ENCODE measurements around the gene KRT24. TPM values are rescaled to one million over a fixed set of nuclear protein-coding genes. Genes with fewer than 3 reads are reported as not detected.

The KRT24 gene
- polyA plus RNA-seq, 2 of the 4 experiments (the other 2 are of a cell fraction), result not detected

- H3K9me3 ChIP-seq, result no peaks in the 10 kb centered on the region
- ATAC-seq (peak in 1 of 2 experiments; percentile 40; a peak in 3 of 6 replicates), DNase-seq (ENCODE audit: low read depth in 1 of 2, low spot score in 1 of 2) (no peak), FAIRE-seq (no peak)
- 84% methylated on average over 3 of the region's 3 CpGs for WGBS (ENCODE audit: missing lambda C conversion rate)
- H3K4me2 ChIP-seq, result no peak overlapping the region
- ChIA-PET CTCF (interaction anchor here (1.1 to 1.9 kb wide), 3 partner anchors 12 to 112 kb away, joined by 3 to 8 read pairs (median 4); no protein-coding TSS in a partner anchor), POLR2A (no interaction called here)
- H3K4me3 ChIP-seq, result no peak overlapping the region
- H3K4me1 ChIP-seq, result peaks cover 7% of the 10 kb centered on the region; the same call in 2 of the 3 replicates
- H3K27ac ChIP-seq, result no peak overlapping the region
- no peak for TF ChIP-seq POLR2A (IDR thresholded peaks at IDR 0.05; ENCODE audit: low read length)
- TF ChIP-seq TP53 (CRISPR knock-in tag; IDR thresholded peaks at IDR 0.05), result no peak
- TF ChIP-seq, protein P1, sequence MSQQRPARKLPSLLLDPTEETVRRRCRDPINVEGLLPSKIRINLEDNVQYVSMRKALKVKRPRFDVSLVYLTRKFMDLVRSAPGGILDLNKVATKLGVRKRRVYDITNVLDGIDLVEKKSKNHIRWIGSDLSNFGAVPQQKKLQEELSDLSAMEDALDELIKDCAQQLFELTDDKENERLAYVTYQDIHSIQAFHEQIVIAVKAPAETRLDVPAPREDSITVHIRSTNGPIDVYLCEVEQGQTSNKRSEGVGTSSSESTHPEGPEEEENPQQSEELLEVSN (IDR thresholded peaks at IDR 0.05; ENCODE audit: borderline replicate concordance, low read depth), result no peak
- TF ChIP-seq, protein P2, sequence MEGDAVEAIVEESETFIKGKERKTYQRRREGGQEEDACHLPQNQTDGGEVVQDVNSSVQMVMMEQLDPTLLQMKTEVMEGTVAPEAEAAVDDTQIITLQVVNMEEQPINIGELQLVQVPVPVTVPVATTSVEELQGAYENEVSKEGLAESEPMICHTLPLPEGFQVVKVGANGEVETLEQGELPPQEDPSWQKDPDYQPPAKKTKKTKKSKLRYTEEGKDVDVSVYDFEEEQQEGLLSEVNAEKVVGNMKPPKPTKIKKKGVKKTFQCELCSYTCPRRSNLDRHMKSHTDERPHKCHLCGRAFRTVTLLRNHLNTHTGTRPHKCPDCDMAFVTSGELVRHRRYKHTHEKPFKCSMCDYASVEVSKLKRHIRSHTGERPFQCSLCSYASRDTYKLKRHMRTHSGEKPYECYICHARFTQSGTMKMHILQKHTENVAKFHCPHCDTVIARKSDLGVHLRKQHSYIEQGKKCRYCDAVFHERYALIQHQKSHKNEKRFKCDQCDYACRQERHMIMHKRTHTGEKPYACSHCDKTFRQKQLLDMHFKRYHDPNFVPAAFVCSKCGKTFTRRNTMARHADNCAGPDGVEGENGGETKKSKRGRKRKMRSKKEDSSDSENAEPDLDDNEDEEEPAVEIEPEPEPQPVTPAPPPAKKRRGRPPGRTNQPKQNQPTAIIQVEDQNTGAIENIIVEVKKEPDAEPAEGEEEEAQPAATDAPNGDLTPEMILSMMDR (IDR thresholded peaks at IDR 0.05), result no peak
- TF ChIP-seq NFE2L2 (conservative IDR thresholded peaks at IDR 0.05; ENCODE audit: low read length), result no peak
- TF ChIP-seq RCOR1 (IDR thresholded peaks at IDR 0.05; ENCODE audit: low read depth, low read length), result no peak
- TF ChIP-seq ZFP36 (IDR thresholded peaks at IDR 0.05; ENCODE audit: borderline replicate concordance, partially characterized antibody), result no peak
- no peak for TF ChIP-seq FOSB (CRISPR knock-in tag; IDR thresholded peaks at IDR 0.05)
- no peak for TF ChIP-seq RAD21 (conservative IDR thresholded peaks at IDR 0.05 in 1 of 2, IDR thresholded peaks at IDR 0.05 in 1 of 2)
- TF ChIP-seq GATA3 (IDR thresholded peaks at IDR 0.05; ENCODE audit: borderline replicate concordance), result no peak
- no peak for TF ChIP-seq JUN (IDR thresholded peaks at IDR 0.05)
- TF ChIP-seq MAFK (IDR thresholded peaks at IDR 0.05; ENCODE audit: partially characterized antibody), result no peak
- TF ChIP-seq ELK1 (IDR thresholded peaks at IDR 0.05; ENCODE audit: low read depth, low read length), result no peak
- TF ChIP-seq JUNB (IDR thresholded peaks at IDR 0.05), result no peak
- no peak for TF ChIP-seq EHF (CRISPR knock-in tag; IDR thresholded peaks at IDR 0.05)
- no peak for TF ChIP-seq CHD2 (IDR thresholded peaks at IDR 0.05; ENCODE audit: low read length, partially characterized antibody)
- no peak for TF ChIP-seq CBX2 (IDR thresholded peaks at IDR 0.05; ENCODE audit: borderline replicate concordance, low read depth)
- TF ChIP-seq NR3C1 (IDR thresholded peaks at IDR 0.05), result no peak
- TF ChIP-seq, protein P3, sequence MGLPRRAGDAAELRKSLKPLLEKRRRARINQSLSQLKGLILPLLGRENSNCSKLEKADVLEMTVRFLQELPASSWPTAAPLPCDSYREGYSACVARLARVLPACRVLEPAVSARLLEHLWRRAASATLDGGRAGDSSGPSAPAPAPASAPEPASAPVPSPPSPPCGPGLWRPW (IDR thresholded peaks at IDR 0.05), result no peak
- TF ChIP-seq SMC3 (IDR thresholded peaks at IDR 0.05), result no peak
These were observed 40.3 kb downstream of the KRT24 start for GRCh38 chr17:40663252-40663651.

DNA sequence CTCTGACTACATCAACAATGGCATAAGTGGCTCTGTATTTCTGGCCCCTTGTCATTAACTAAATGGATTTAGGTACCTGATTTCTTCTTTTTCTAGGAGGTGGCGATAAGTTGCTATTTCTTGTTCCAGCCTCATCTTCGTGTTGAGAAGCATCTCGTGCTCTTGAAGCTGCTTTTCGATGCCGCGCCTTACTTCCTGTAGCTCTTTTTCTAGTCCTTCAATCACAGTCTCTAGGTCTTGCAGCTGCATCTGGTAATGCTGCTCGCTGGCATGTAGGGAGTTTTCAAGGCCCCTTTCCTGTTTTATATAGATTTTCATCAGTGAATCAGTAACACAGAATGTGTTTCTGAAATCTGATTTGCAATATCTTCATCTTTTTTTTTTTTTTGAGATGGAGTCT lies 43.6 kb downstream of the KRT24 start:
- ChIA-PET CTCF (interaction anchor here (1.2 to 1.9 kb wide), 2 partner anchors 12 to 418 kb away, joined by 3 to 6 read pairs; partner anchors contain the start of gene SMARCE1), POLR2A (no interaction called here)
- FAIRE-seq (no peak), DNase-seq (ENCODE audit: low read depth in 1 of 2, low spot score in 1 of 2) (no peak), ATAC-seq (no peak)
- Histone ChIP-seq H3K4me2 (no peak overlapping the region), H3K4me3 (no peak overlapping the region), H3K9me3 (no peaks in the 10 kb centered on the region), H3K4me1 (no peaks in the 10 kb centered on the region), H3K27ac (no peak overlapping the region)
- TF ChIP-seq FOXS1 (CRISPR knock-in tag; IDR thresholded peaks at IDR 0.05) (no peak), BHLHE40 (IDR thresholded peaks at IDR 0.05; ENCODE audit: low read depth, low read length) (no peak), HOXB5 (CRISPR knock-in tag; IDR thresholded peaks at IDR 0.05) (no peak), CBX2 (IDR thresholded peaks at IDR 0.05; ENCODE audit: borderline replicate concordance, low read depth) (no peak), EP300 (IDR thresholded peaks at IDR 0.05) (no peak), HDAC2 (IDR thresholded peaks at IDR 0.05) (no peak), RCOR1 (IDR thresholded peaks at IDR 0.05; ENCODE audit: low read depth, low read length) (no peak), TP53 (CRISPR knock-in tag; IDR thresholded peaks at IDR 0.05) (no peak), KDM1A (IDR thresholded peaks at IDR 0.05; ENCODE audit: low read depth) (no peak), HOXB13 (CRISPR knock-in tag; IDR thresholded peaks at IDR 0.05; ENCODE audit: low read depth) (no peak), MAX (IDR thresholded peaks at IDR 0.05) (no peak), SMC3 (IDR thresholded peaks at IDR 0.05) (no peak), TFCP2L1 (CRISPR knock-in tag; IDR thresholded peaks at IDR 0.05) (no peak), FOSB (CRISPR knock-in tag; IDR thresholded peaks at IDR 0.05) (no peak)
- TF ChIP-seq, protein P4, sequence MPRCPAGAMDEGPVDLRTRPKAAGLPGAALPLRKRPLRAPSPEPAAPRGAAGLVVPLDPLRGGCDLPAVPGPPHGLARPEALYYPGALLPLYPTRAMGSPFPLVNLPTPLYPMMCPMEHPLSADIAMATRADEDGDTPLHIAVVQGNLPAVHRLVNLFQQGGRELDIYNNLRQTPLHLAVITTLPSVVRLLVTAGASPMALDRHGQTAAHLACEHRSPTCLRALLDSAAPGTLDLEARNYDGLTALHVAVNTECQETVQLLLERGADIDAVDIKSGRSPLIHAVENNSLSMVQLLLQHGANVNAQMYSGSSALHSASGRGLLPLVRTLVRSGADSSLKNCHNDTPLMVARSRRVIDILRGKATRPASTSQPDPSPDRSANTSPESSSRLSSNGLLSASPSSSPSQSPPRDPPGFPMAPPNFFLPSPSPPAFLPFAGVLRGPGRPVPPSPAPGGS (IDR thresholded peaks at IDR 0.05), result no peak
- 81% methylated on average over 7 of the region's 7 CpGs for WGBS (ENCODE audit: missing lambda C conversion rate)
